Esophagus (tissue), 2 donors: ENCODE results near the gene ADAMTS15. TPM values are rescaled to one million over a fixed set of nuclear protein-coding genes. Genes with fewer than 3 reads are reported as not detected.

Experiments
- H3K27ac ChIP-seq, 2 donors: one replicate each; pipeline ENCODE4 v1.5.1; 2013; ENCODE audit warnings: low read depth in 2 of 2, mild to moderate bottlenecking in 2 of 2, inconsistent platforms in 1 of 2, low read length in 1 of 2, moderate library complexity in 1 of 2
- H3K27me3 ChIP-seq, 2 donors: one replicate each; pipeline ENCODE4 v1.6.1; 2013; ENCODE audit warnings: low read length in 2 of 2, control low read depth in 1 of 2, mild to moderate bottlenecking in 1 of 2; ENCODE audit not compliant: insufficient read depth in 2 of 2, control insufficient read depth in 1 of 2
- H3K36me3 ChIP-seq, 2 donors: one replicate each; pipeline ENCODE4 v1.6.1; 2013; ENCODE audit warnings: low read length in 1 of 2; ENCODE audit not compliant: control insufficient read depth in 2 of 2, insufficient read depth in 2 of 2
- H3K4me1 ChIP-seq, 2 donors: one replicate each; pipeline ENCODE4 v1.6.1; 2013; ENCODE audit warnings: low read length in 1 of 2; ENCODE audit not compliant: control insufficient read depth in 2 of 2, insufficient read depth in 2 of 2
- H3K4me3 ChIP-seq, 2 donors: one replicate each; pipeline ENCODE4 v1.5.1; 2013; ENCODE audit warnings: low read length in 2 of 2, mild to moderate bottlenecking in 2 of 2, low read depth in 1 of 2, moderate library complexity in 1 of 2
- H3K9me3 ChIP-seq, 2 donors: one replicate each; pipeline ENCODE4 v1.6.1; 2013; ENCODE audit warnings: mild to moderate bottlenecking in 2 of 2, low read depth in 1 of 2, low read length in 1 of 2, moderate library complexity in 1 of 2; ENCODE audit not compliant: control insufficient read depth in 2 of 2, insufficient read depth in 1 of 2
- WGBS, 2 donors: extraction: QIAGEN DNeasy Blood & Tissue Kit; methylation state at CpG; one replicate each; pipeline ENCODE4 v1.1.7; 2013; 5-methylcytosine and 5-hydroxymethylcytosine counted together
- polyA plus RNA-seq, 2 donors: library from polyadenylated mRNA; stranded (reverse); fragments of 200-250 nt; gene quantifications; one replicate each; pipeline ENCODE4 v1.2.3, GENCODE V29; 2013
- donor health status: healthy with polysubstance abuse.
- donor health status: Bipolar disorder and iron deficiency.

ADAMTS15 gene
- polyA plus RNA-seq, 2 donors, result 0.53 to 0.61 TPM

GRCh38 chr11:130499828-130500227 lies 51.4 kb downstream of the ADAMTS15 start:
- no peaks in the 10 kb centered on the region for H3K36me3 ChIP-seq
- H3K4me3 ChIP-seq, result no peak overlapping the region
- H3K9me3 ChIP-seq, result no peaks in the 10 kb centered on the region
- H3K4me1 ChIP-seq, result no peaks in the 10 kb centered on the region
- H3K27ac ChIP-seq, result no peak overlapping the region
- H3K27me3 ChIP-seq, result no peaks in the 10 kb centered on the region

DNA sequence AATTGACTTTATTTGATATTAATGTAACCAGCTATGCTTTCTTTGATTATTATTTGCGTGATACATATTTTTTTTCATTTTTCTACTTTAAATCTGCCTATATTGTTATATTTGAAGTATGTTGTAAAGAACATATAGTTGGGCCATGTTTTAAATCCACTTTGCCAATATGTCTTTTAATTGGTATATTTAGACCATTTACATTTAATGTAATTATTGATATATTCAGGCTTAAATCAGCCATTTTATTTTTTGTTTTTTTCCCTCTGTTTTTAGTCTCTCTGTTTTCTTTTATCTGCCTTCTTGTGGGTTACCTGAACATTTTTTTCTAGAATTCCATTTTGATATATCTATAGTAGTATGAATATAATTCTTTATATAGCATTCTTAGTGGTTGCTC lies 55.9 kb downstream of the ADAMTS15 start:
- no peak overlapping the region for H3K4me3 ChIP-seq
- H3K36me3 ChIP-seq, result no peaks in the 10 kb centered on the region
- H3K9me3 ChIP-seq, result peaks cover 2 to 6% of the 10 kb centered on the region in 2 donors
- whole genome bisulfite sequencing, 2 donors, result 92 to 100% methylated on average over 1 of the region's 1 CpG
- H3K4me1 ChIP-seq, result no peaks in the 10 kb centered on the region
- no peaks in the 10 kb centered on the region for H3K27me3 ChIP-seq
- no peak overlapping the region for H3K27ac ChIP-seq

GRCh38 chr11:130508913-130509312 lies 60.5 kb downstream of the ADAMTS15 start:
- H3K36me3 ChIP-seq, result no peaks in the 10 kb centered on the region
- 80 to 88% methylated on average over 1 of the region's 1 CpG for WGBS, 2 donors
- no peak overlapping the region for H3K4me3 ChIP-seq
- H3K9me3 ChIP-seq, result peaks cover 2 to 6% of the 10 kb centered on the region in 2 donors
- no peak overlapping the region for H3K27ac ChIP-seq
- no peaks in the 10 kb centered on the region for H3K4me1 ChIP-seq
- H3K27me3 ChIP-seq, result no peaks in the 10 kb centered on the region

DNA sequence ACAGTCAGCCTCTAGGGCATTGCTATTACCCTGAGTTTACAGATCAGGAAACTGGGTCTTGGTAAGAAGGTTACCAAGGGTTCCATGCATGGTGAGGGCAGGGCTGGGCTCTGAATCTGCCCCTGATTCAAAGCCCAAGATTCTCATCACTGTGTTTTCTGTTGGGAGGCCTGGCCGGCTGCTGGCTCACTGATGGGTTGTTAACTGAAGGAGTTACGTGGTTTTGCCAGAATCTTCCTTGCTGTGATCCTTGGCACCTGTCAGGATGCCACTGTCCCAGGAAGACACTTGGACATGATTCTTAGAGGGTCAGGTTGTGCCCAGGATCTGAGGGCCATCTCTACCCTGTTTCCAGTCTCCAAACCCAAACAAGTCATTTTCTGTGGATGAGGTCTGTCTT lies 61.5 kb downstream of the ADAMTS15 start:
- Histone ChIP-seq H3K27me3 (no peaks in the 10 kb centered on the region), H3K4me1 (no peaks in the 10 kb centered on the region), H3K27ac (no peak overlapping the region), H3K9me3 (peaks cover 2 to 6% of the 10 kb centered on the region in 2 donors), H3K36me3 (no peaks in the 10 kb centered on the region), H3K4me3 (no peak overlapping the region)
- 89 to 94% methylated on average over 2 of the region's 2 CpGs for WGBS, 2 donors

DNA sequence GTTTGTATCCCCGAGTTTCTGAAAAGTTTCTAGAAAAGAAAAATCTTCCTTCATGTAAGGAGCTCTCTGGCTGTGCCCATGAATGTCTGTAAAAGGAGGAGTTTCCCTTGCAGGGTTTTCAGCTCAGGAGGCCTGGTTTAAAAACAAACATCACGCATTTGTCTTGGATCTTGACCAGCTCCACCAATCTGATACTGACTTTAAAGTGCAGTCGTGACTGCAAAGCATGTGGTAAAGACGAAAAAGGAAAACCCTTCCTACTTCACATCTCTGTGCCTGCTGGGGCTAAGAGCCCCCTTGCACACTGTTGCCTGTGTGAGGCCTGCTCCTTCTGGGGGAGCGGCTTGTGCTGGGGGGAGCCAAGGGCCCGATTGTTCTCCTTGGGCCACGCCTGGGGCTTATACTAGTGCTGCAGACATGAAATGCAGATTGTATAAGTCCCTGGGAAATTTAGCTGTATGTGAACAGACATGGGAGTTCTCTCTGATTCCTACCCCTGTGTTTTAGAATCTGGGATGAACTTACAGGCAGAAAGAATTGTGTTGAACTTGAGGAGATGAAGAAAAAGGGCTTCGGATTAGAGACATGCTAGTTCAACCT lies 62.1 kb downstream of the ADAMTS15 start:
- H3K27ac ChIP-seq, result no peak overlapping the region
- H3K36me3 ChIP-seq, result no peaks in the 10 kb centered on the region
- WGBS, 2 donors, result 46% methylated on average over 8 of the region's 8 CpGs

GRCh38 chr11:130511765-130512164 lies 63.3 kb downstream of the ADAMTS15 start:
- Histone ChIP-seq H3K27me3 (no peaks in the 10 kb centered on the region), H3K4me1 (no peaks in the 10 kb centered on the region), H3K36me3 (no peaks in the 10 kb centered on the region), H3K27ac (no peak overlapping the region), H3K9me3 (peaks cover 2 to 6% of the 10 kb centered on the region in 2 donors), H3K4me3 (no peak overlapping the region)
- 85 to 88% methylated on average over 2 of the region's 2 CpGs for WGBS, 2 donors

More for the DNA sequence above, 62.1 kb downstream of the ADAMTS15 start:
- H3K27me3 ChIP-seq, result no peaks in the 10 kb centered on the region
- H3K4me3 ChIP-seq, result no peak overlapping the region
- H3K9me3 ChIP-seq, result peaks cover 2 to 6% of the 10 kb centered on the region in 2 donors
- no peaks in the 10 kb centered on the region for H3K4me1 ChIP-seq

DNA sequence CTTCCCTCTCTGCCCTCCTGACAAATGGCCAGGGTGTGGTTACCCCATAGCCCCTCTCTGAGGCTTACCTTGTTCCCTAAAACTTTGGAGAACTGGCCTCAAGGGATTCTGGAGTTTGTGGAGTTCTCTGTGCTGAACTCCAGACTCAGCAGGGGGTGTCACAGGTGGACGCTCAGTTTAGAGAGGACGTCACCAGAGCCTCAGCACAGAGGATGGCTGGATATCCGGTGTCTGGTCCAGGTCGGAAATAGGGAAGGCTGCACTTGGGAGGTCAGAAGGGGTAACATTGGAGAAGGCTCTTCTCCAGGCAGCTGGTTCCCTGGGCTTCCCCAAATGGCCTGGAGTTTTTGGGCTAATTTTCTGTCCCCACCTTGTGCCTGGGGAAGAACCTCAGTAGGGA lies 64.2 kb downstream of the ADAMTS15 start:
- H3K27ac ChIP-seq, result no peak overlapping the region

GRCh38 chr11:130513132-130513531 lies 64.7 kb downstream of the ADAMTS15 start:
- Histone ChIP-seq H3K27me3 (no peaks in the 10 kb centered on the region), H3K36me3 (no peaks in the 10 kb centered on the region), H3K4me1 (no peaks in the 10 kb centered on the region), H3K27ac (no peak overlapping the region), H3K4me3 (no peak overlapping the region), H3K9me3 (no peaks in the 10 kb centered on the region)
- WGBS, 2 donors, result 45 to 48% methylated on average over 4 of the region's 4 CpGs

More for the DNA sequence above, 64.2 kb downstream of the ADAMTS15 start:
- H3K9me3 ChIP-seq, result no peaks in the 10 kb centered on the region
- H3K36me3 ChIP-seq, result no peaks in the 10 kb centered on the region
- no peaks in the 10 kb centered on the region for H3K27me3 ChIP-seq
- no peak overlapping the region for H3K4me3 ChIP-seq
- no peaks in the 10 kb centered on the region for H3K4me1 ChIP-seq
- WGBS, 2 donors, result 91 to 95% methylated on average over 4 of the region's 4 CpGs

- H3K27ac ChIP-seq, result no peak overlapping the region
- no peaks in the 10 kb centered on the region for H3K9me3 ChIP-seq
- H3K27me3 ChIP-seq, result no peaks in the 10 kb centered on the region
These were observed 65.9 kb downstream of the ADAMTS15 start for GRCh38 chr11:130514316-130514715.

DNA sequence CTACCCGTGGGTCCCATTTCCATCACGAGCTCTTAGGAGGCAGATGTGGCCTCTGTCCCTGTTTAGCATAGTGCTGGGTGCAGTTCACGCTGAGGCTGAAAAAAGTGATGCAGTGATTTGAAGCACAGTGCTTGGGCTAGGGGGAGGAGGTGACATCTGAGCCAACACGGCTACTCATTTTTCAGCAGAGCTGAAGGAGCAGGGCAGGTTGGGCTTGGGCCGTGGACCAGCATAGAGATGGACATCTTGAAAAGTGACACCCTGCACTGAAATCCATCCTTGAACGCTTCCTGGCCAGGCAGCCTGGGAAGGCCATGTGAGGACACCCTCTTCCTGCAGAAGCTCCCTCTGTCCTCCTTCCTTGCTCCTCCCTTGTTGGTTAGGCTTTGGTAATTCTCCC lies 66.4 kb downstream of the ADAMTS15 start:
- Histone ChIP-seq H3K4me3 (no peak overlapping the region), H3K27ac (no peak overlapping the region), H3K27me3 (no peaks in the 10 kb centered on the region), H3K4me1 (no peaks in the 10 kb centered on the region), H3K36me3 (no peaks in the 10 kb centered on the region), H3K9me3 (no peaks in the 10 kb centered on the region)
- 85 to 86% methylated on average over 6 of the region's 6 CpGs for WGBS, 2 donors

More at GRCh38 chr11:130514316-130514715, 65.9 kb downstream of the ADAMTS15 start:
- no peaks in the 10 kb centered on the region for H3K4me1 ChIP-seq
- no peaks in the 10 kb centered on the region for H3K36me3 ChIP-seq
- no peak overlapping the region for H3K4me3 ChIP-seq
